GM13976 (cell line): ENCODE measurements around the gene BCL2A1.
"Not testable (repeated sequence)": the region's sequence is repeated elsewhere in the genome, so short reads cannot be mapped to it uniquely, and the experiment has no call there.

ENCODE experiments used
- DNase-seq: peaks from one replicate; pipeline ENCODE4 v3.0.0; 2012; ENCODE audit warnings: low spot score
- in situ Hi-C: fragments of 300-500 bp; cut with MboI; formaldehyde crosslinking; loops from one replicate; pipeline ENCODE4 v1.12.0; 2022; ENCODE audit warnings: low sequenced_read_pairs, mixed read lengths, inconsistent platforms; ENCODE audit not compliant: unreplicated experiment
- TF ChIP-seq, protein P1 (sequence below): IDR thresholded peaks from 2 replicates; pipeline ENCODE4 v1.5.1; 2012; ENCODE audit warnings: borderline replicate concordance, mild to moderate bottlenecking; ENCODE audit not compliant: insufficient read depth; ENCODE audit errors: extremely low read depth, missing control alignments, control extremely low read depth

Gene BCL2A1

DNA sequence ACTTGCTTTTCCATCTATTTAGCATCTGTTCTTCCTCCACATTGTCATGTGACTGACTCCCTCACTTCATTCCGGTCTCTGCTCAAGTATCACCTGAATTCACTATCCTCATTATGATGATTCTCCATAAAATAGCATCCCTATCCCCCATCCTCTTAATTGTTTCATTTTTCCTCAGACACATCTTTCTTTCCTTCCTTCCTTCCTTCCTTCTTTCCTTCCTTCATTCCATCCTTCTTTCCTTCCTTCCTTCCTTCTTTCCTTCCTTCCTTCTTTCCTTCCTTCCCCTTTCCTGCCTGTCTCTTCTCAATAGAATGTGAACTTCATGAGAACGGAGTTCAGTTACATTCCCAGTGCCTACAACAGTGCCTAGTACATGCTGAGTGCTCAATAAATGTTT is 41.6 kb downstream of the BCL2A1 start:
- TF ChIP-seq, protein P1, sequence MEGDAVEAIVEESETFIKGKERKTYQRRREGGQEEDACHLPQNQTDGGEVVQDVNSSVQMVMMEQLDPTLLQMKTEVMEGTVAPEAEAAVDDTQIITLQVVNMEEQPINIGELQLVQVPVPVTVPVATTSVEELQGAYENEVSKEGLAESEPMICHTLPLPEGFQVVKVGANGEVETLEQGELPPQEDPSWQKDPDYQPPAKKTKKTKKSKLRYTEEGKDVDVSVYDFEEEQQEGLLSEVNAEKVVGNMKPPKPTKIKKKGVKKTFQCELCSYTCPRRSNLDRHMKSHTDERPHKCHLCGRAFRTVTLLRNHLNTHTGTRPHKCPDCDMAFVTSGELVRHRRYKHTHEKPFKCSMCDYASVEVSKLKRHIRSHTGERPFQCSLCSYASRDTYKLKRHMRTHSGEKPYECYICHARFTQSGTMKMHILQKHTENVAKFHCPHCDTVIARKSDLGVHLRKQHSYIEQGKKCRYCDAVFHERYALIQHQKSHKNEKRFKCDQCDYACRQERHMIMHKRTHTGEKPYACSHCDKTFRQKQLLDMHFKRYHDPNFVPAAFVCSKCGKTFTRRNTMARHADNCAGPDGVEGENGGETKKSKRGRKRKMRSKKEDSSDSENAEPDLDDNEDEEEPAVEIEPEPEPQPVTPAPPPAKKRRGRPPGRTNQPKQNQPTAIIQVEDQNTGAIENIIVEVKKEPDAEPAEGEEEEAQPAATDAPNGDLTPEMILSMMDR = no peak
- in situ Hi-C loops = no loop called here
- DNase-seq = no peak

DNA sequence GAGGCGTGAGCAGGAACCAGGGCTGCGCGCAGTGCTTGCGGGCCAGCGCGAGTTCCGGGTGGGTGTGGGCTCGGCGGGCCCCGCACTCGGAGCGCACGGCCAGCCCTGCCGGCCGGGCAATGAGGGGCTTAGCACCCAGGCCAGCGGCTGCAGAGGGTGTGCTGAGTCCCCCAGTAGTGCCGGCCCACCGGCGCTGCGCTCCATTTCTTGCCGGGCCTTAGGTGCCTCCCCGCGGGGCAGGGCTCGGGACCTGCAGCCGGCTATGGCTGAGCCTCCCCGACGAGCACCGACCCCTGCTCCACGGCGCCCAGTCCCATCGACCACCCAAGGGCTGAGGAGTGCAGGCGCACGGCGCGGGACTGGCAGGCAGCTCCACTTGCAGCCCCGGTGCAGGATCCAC is 44.9 kb downstream of the BCL2A1 start:
- DNase-seq, in situ Hi-C loops: not testable (repeated sequence)

DNA sequence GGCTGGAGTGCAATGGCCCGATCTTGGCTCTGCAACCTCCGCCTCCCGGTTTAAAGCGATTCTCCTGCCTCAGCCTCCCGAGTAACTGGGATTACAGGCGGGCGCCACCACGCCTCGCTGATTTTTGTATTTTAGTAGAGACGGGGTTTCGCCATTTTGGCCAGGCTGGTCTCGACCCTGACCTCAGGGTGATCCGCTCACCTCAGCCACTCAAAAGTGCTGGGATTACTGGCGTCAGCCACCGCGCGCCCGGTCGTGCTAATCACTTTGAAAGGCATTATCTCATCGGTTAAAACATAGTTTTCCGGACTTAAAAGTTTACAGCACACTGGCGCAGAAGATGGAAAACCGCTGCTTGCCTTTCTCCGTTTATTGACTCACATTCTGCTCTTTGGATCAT is 46.6 kb downstream of the BCL2A1 start:
- TF ChIP-seq, protein P1 = no peak
- in situ Hi-C loops = no loop called here
- DNase-seq = no peak

DNA sequence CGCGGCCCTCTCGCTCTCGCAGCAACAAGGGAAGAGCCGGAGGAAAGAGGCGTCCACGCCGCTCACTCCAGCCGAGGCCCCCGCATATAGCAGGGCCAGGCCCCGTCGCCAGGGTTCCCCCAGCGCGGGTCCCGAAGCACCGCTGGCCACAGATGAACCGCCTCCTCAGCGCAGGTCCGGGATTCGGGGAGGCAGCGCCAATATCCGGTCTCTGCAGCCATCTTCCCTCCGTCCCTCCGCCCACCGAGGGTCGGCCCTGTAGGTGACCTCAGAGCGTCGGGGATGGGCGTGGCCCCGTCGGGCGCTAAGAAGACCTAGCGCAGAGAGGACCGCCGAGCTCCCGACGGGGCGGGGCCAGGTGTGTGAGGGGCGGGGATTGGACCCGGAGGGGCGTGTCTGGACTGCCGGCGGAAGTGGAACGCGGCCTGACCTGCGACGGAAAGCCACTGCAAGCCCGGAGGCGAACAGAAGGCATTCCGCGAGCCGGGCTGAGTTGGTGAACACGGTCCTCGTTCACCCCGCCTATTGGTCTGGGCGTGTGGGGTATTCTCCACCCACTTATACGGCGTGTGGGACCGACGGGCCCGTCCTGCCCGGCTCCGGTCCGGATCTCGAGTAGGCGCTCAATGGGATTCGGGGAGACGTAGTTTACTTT is 47.4 kb downstream of the BCL2A1 start:
- in situ Hi-C loops = no loop called here
- DNase-seq = peak; percentile 100
- TF ChIP-seq, protein P1 = no peak

DNA sequence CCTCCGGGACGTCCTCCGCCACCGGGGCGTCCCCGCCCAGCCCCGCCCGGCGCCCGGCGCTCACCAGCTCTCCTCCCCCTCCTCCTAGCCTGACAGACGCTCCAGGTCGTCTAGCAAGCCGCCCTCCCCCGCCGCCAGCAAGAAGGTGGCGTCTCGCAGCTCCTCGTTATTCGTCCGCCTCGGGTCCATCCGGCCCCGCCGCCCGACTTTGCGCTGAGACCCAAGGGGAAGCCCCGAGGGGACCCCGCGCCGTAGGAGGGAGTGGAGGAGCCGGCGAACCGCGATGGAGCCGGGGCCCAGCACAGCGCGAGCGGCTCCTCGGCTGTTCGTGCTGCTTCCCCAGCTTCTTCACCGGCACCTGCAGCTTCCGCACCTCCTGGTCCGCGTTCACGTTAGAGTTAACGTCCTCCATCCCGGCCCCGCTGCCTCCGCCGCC is 47.9 kb downstream of the BCL2A1 start:
- peak; percentile 87 for DNase-seq
- TF ChIP-seq, protein P1 = no peak
- in situ Hi-C loops = no loop called here

DNA sequence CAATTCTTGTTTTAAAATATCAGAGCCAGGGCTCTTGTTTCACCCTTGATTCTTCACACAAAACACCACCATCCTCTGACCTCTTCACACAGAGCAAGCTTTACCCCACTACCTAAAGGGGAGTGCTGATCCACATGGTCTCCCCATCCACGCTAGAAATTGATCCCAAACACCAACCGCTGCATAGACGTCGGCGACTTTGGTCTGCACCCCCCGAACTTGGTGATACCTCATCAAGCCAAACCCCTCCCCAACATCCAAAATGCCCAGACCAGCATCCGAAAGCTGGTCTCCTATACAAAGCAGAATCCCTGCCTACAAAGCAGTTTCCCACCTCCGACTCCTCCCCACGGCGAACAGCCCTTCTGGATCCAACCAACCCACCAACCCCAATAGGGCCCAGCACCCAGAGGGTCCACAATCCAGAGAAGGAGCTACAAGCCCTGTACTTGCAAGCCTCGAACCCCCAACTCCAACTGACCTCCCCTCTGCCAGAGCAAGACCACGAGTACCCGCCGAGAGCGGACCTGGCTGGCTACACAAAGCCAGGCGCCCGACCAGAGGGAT is 48.4 kb downstream of the BCL2A1 start:
- in situ Hi-C loops = no loop called here
- TF ChIP-seq, protein P1 = no peak
- no peak for DNase-seq

DNA sequence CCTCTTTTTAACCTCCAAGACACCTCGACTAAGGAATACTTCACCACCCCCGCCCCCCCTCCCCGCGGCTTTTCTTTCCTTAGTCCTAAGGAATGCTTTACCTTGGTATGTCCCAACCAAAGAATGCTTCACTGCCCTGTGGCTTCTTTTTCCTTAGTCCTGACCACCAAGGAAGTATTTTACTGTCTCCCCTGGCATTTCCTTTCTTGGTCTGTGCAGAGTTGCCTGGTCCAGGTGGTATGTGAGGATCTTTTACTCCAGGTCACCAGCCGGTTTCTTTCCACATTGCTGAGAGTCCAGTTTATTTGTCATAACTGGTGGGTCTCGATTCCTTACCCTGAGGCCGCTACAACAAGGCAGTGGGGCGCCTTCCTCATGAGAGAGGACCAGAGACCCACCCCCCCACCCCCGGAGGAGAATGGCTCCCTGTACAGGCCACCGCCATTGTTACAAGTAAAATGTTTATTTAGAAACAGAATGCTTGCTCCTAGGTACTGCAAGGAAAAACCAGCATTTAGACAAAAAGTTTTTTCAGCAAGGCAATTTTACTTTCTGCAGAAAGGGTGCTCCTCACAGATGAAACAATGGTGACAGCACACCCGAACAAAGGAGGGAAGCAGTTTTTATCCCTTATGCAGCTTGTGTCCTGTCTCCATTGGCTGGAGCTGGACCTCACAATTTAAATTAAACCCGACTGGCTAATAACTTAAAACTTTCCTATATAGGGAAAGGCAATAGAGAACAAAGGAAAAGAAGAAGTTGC is 51.1 kb downstream of the BCL2A1 start:
- no peak for DNase-seq
- TF ChIP-seq, protein P1 = no peak
- in situ Hi-C loops = no loop called here
